Spleen (tissue), 11 donors: ENCODE results near the gene KIF3B. TPM values are rescaled to one million over a fixed set of nuclear protein-coding genes. Genes with fewer than 3 reads are reported as not detected.

Experiments used
- DNase-seq: peaks from one replicate; pipeline ENCODE4 v3.0.0-alpha.2; 2020
- H3K27ac ChIP-seq, 8 donors: fragments of 200-600 bp; sonication (generic) in 7 of 8; 1 replicate in 4 of 8; 2 replicates in 4 of 8; pipeline versions ENCODE4 v1.5.0 to v1.8.0; 2016 to 2021; ENCODE audit warnings: inconsistent platforms in 4 of 8, mild to moderate bottlenecking in 4 of 8, moderate library complexity in 1 of 8
- H3K27me3 ChIP-seq, 7 donors: fragments of 200-600 bp; sonication (generic) in 6 of 7; replicated peaks in 1 of 7; 1 replicate in 4 of 7; 2 replicates in 3 of 7; pipeline versions ENCODE4 v1.5.0 to v1.8.0; 2016 to 2021; ENCODE audit warnings: inconsistent platforms in 3 of 7, mild to moderate bottlenecking in 1 of 7
- H3K36me3 ChIP-seq, 6 donors: fragments of 200-600 bp; sonication (generic) in 5 of 6; 1 replicate in 4 of 6; 2 replicates in 2 of 6; pipeline versions ENCODE4 v1.5.0 to v1.8.0; 2016 to 2021; ENCODE audit warnings: inconsistent platforms in 2 of 6
- H3K4me1 ChIP-seq, 6 donors: fragments of 200-600 bp; sonication (generic) in 5 of 6; 1 replicate in 3 of 6; 2 replicates in 3 of 6; pipeline versions ENCODE4 v1.5.0 to v1.8.0; 2016 to 2021; ENCODE audit warnings: inconsistent platforms in 3 of 6
- H3K4me3 ChIP-seq, 8 donors: fragments of 200-600 bp; sonication (generic) in 7 of 8; 1 replicate in 4 of 8; 2 replicates in 4 of 8; pipeline versions ENCODE4 v1.5.0 to v1.8.0; 2016 to 2021; ENCODE audit warnings: inconsistent platforms in 4 of 8, mild to moderate bottlenecking in 4 of 8, moderate library complexity in 2 of 8
- H3K9me3 ChIP-seq, 8 donors: fragments of 200-600 bp; sonication (generic) in 7 of 8; 1 replicate in 4 of 8; 2 replicates in 4 of 8; pipeline versions ENCODE4 v1.5.0 to v1.8.0; 2016 to 2021; ENCODE audit warnings: inconsistent platforms in 4 of 8
- POLR2A ChIP-seq, 3 donors: fragments of 450-650 bp; IDR thresholded peaks; one replicate each; pipeline ENCODE4 v1.5.1; 2017; ENCODE audit warnings: antibody characterized with exemption in 3 of 3, mild to moderate bottlenecking in 1 of 3
- POLR2AphosphoS5 ChIP-seq, 3 donors: sonication (generic); formaldehyde crosslinking; IDR thresholded peaks; one replicate each; pipeline ENCODE4 v1.5.1; 2017; ENCODE audit warnings: antibody characterized with exemption in 3 of 3
- WGBS, 5 donors: extraction: QIAGEN DNeasy Blood & Tissue Kit in 3 of 5; methylation state at CpG; one replicate each; pipeline versions ENCODE4 v1.1.5 to v1.1.7; 2013 to 2018; 5-methylcytosine and 5-hydroxymethylcytosine counted together
- intact Hi-C: fragments of 100-400 bp; cut with DNase I; formaldehyde crosslinking; loops from one replicate; pipeline ENCODE4 v1.15.0; 2023; ENCODE audit warnings: low total_unique reads
- polyA plus RNA-seq, 3 donors: library from polyadenylated mRNA; stranded (reverse); fragments of 200-250 nt; gene quantifications; one replicate each; pipeline ENCODE4 v1.2.1, GENCODE V29; 2013
- total RNA-seq, 7 donors: library from RNA; depleted of rRNA in 3 of 7; stranded (reverse); fragments of >200 nt in 3 of 7; fragmentation: NEBNext Ultra II Directional in 4 of 7; extraction: Animal tissue kit (Norgen Biotek cat#: 25700) in 4 of 7; gene quantifications; one replicate each; pipeline versions ENCODE4 v1.1.0 to v1.2.1, GENCODE V29; 2016 to 2021
- TF ChIP-seq, protein P1 (sequence below), 11 experiments: fragments of 200-600 bp in 7 of 11; fragments of 450-650 bp in 4 of 11; sonication (generic) in 4 of 11; IDR thresholded peaks in 8 of 11; conservative IDR thresholded peaks in 3 of 11; 1 replicate in 7 of 11; 2 replicates in 4 of 11; pipeline versions ENCODE4 v1.4.0 to v1.8.0; 2016 to 2021; ENCODE audit warnings: antibody characterized with exemption in 11 of 11, inconsistent platforms in 4 of 11, mild to moderate bottlenecking in 1 of 11
- donor health status: healthy with polysubstance abuse.
- donor health status: DM: no; HTN: no; CAD: no; lungs with moderate emphysema.
- donor health status: DM: no; HTN: no; CAD: no.
- donor health status: Bipolar disorder and iron deficiency.
- donor health status: healthy.
- donor health status: DM: no; HTN: no; CAD: no.
- donor health status: DM: yes; HTN: yes; CAD: no.

The KIF3B gene
- total and polyA plus RNA-seq, 10 donors = 3.8 to 25.9 (median 20.0) TPM

DNA sequence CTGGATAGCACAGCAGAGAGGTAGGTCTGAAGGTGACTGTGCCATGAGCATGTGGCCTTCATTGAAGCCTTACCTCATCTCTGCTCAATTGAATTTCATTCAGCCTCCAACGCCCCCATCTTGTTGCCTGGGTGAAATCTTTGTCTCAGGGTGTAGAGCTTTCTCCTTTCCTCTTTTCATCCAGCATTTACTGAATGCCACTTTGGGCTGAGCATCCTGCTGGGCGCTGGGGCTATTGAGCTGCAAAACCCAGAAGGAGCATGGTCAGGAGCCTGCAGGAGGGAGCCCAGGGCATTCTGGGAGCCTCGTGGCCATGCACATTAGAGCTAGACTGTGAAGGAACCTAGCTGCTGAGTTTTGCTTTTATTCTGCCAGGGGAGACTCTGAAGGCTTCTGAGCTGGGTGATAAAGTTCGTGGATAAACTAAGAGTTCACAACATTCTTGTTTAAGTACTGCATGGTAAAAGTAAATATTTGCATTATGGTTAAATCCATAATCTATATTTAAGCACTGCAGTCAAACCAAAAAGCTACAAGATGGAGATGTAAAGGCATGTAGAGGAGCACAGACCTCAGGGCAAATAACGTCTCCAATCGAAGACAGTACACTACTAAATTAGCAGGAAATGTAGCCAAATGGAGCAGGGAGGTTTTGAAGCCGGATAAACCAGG lies 67.5 kb downstream of the KIF3B start:
- Histone ChIP-seq H3K4me1 (peaks cover 0 to 2% (median 0%) of the 10 kb centered on the region in 6 donors), H3K9me3 (no peaks in the 10 kb centered on the region), H3K27ac (no peak overlapping the region), H3K36me3 (no peaks in the 10 kb centered on the region), H3K27me3 (no peaks in the 10 kb centered on the region), H3K4me3 (no peak overlapping the region)
- intact Hi-C loops = no loop called here
- TF ChIP-seq POLR2A (IDR thresholded peaks at IDR 0.05) (no peak), POLR2AphosphoS5 (IDR thresholded peaks at IDR 0.05) (no peak)
- TF ChIP-seq, protein P1, sequence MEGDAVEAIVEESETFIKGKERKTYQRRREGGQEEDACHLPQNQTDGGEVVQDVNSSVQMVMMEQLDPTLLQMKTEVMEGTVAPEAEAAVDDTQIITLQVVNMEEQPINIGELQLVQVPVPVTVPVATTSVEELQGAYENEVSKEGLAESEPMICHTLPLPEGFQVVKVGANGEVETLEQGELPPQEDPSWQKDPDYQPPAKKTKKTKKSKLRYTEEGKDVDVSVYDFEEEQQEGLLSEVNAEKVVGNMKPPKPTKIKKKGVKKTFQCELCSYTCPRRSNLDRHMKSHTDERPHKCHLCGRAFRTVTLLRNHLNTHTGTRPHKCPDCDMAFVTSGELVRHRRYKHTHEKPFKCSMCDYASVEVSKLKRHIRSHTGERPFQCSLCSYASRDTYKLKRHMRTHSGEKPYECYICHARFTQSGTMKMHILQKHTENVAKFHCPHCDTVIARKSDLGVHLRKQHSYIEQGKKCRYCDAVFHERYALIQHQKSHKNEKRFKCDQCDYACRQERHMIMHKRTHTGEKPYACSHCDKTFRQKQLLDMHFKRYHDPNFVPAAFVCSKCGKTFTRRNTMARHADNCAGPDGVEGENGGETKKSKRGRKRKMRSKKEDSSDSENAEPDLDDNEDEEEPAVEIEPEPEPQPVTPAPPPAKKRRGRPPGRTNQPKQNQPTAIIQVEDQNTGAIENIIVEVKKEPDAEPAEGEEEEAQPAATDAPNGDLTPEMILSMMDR (IDR thresholded peaks at IDR 0.05 in 8 of 11, conservative IDR thresholded peaks at IDR 0.05 in 3 of 11) = no peak
- DNase-seq = no peak
- WGBS, 5 donors = 70 to 78% (median 74%) methylated on average over 7 of the region's 7 CpGs

DNA sequence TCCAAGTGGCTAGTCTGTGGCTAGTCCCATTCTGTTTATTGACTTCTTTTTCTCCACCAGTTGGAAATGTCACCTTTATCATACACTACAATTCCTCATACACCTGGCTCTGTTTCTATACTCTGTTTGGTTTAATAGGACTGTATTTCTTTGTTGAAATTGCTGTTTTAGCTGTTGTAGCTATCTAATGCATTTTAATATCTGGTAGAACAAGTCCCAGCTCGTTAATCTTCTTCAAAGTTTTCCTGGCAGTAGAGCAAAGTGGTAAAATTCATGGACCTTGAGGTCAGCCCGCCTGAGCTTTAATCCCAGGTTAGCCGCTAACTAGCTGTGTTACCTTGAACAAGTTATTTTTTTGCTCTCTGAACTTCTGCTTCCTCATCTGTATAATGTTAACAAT lies 70.8 kb downstream of the KIF3B start:
- peaks cover 0 to 2% (median 0%) of the 10 kb centered on the region in 6 donors for H3K4me1 ChIP-seq
- intact Hi-C loops = no loop called here
- DNase-seq = no peak
- H3K9me3 ChIP-seq = no peaks in the 10 kb centered on the region
- no peak overlapping the region for H3K4me3 ChIP-seq
- 89 to 97% (median 92%) methylated on average over 3 of the region's 3 CpGs for WGBS, 5 donors
- no peaks in the 10 kb centered on the region for H3K27me3 ChIP-seq
- TF ChIP-seq, protein P1 (IDR thresholded peaks at IDR 0.05 in 8 of 11, conservative IDR thresholded peaks at IDR 0.05 in 3 of 11) = no peak
- TF ChIP-seq POLR2AphosphoS5 (IDR thresholded peaks at IDR 0.05) (no peak), POLR2A (IDR thresholded peaks at IDR 0.05) (no peak)
- no peak overlapping the region for H3K27ac ChIP-seq
- no peaks in the 10 kb centered on the region for H3K36me3 ChIP-seq

DNA sequence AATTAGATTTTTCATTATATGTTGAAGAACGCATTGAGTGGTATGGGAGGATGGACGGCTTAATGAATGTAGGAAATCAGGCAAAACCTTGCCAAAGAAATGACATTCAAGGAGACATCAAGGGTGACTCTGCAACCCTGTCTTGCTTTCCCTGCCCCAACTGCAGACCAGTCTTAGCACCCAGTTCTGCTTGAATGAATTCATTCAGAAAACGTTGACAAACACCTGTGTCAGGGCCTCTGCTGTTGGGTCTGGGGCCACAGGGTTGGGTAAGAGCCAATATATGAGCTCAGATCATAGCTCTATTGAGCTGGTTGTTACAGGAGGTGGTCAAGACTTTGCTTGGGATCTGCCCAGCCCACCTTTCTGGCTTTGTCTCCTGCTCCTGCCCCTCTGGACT lies 73.0 kb downstream of the KIF3B start:
- WGBS, 5 donors = 80 to 91% (median 87%) methylated on average over 3 of the region's 3 CpGs
- Histone ChIP-seq H3K36me3 (no peaks in the 10 kb centered on the region), H3K4me3 (no peak overlapping the region), H3K27me3 (no peaks in the 10 kb centered on the region), H3K27ac (no peak overlapping the region), H3K9me3 (no peaks in the 10 kb centered on the region), H3K4me1 (peaks cover 0 to 9% (median 0%) of the 10 kb centered on the region in 6 donors)
- no peak for DNase-seq
- TF ChIP-seq POLR2AphosphoS5 (IDR thresholded peaks at IDR 0.05) = no peak
- TF ChIP-seq, protein P1 (IDR thresholded peaks at IDR 0.05 in 8 of 11, conservative IDR thresholded peaks at IDR 0.05 in 3 of 11) = no peak
- no peak for TF ChIP-seq POLR2A (IDR thresholded peaks at IDR 0.05)
- intact Hi-C loops = no loop called here

DNA sequence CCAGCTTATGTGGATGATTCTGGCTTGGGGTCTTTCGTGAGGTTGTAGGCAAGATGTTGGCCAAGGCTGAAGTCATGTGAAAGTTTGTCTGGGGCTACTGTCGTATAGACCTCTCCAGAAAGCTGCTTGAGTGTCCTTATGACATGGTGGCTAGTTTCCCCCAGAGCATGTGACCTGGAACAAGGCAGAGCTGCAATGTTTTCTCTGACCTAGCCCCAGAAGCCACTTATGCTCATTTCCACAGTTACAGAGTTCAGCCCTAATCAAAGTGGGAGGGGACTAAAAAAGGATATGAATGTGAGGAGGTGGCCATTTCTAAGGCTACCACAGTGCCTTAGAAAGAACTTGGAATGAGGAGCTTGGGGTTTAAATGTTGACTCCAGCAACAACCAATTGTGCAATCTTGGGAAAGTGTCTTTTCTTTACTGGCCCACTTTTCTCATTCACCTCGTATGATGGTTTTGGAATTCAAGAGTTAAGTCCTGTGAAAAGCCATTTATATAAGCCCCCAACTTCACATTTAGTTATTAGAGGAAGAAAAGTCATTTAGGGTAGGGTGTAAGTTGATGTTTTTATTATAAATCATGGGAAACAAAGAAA lies 74.8 kb downstream of the KIF3B start:
- Histone ChIP-seq H3K27ac (no peak overlapping the region), H3K27me3 (no peaks in the 10 kb centered on the region), H3K36me3 (no peaks in the 10 kb centered on the region), H3K4me3 (no peak overlapping the region), H3K4me1 (peaks cover 0 to 27% (median 7%) of the 10 kb centered on the region in 6 donors), H3K9me3 (no peaks in the 10 kb centered on the region)
- DNase-seq = no peak
- TF ChIP-seq POLR2A (IDR thresholded peaks at IDR 0.05) (no peak), POLR2AphosphoS5 (IDR thresholded peaks at IDR 0.05) (no peak)
- TF ChIP-seq, protein P1 (IDR thresholded peaks at IDR 0.05 in 8 of 11, conservative IDR thresholded peaks at IDR 0.05 in 3 of 11) = no peak
- intact Hi-C loops = no loop called here
- 83 to 87% (median 84%) methylated on average over 3 of the region's 3 CpGs for WGBS, 5 donors
